Measurements from ENCODE around the gene ATPAF1.
"Not testable (repeated sequence)": the region's sequence is repeated elsewhere in the genome, so short reads cannot be mapped to it uniquely, and the experiment has no call there.

Gene ATPAF1

GRCh38 chr1:46681333-46682034, 13.3 kb upstream of the ATPAF1 start:
- DNase-seq (ENCODE audit: low spot score): no peak

DNA sequence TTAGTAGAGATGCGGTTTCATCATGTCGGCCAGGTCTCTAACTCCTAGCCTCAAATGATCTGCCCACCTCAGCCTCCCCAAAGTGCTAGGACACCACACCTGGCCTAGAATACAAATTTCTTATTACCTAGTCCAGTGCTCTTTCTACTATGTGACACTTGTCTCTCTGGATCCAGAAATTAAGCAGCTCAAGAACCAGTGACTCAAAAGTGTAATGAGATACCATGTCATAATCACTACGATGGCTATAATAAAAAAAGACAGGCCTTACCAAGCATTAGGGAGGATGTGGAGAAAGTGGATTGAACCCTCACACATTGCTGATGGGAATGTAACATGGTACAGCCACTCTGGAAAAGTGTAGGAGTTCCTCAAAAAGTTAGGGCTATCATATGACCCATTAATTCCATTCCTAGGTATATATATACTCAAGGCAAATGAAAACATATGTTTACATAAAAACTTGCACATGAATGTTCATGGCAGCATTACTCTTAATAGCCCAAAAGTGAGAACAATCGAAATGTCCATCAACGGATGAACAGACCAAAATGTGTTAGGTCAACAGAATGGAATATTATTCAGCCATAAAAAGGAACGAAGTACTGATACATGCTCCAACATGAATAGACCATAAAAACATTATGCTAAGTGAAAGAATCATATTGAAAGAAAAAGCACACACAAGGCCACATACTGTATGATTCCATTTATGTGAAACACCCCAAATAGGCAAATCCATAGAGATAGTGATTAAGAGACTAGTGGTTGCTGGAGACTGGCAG, 11.8 kb upstream of the ATPAF1 start:
- DNase-seq (ENCODE audit: low spot score): no peak

DNA sequence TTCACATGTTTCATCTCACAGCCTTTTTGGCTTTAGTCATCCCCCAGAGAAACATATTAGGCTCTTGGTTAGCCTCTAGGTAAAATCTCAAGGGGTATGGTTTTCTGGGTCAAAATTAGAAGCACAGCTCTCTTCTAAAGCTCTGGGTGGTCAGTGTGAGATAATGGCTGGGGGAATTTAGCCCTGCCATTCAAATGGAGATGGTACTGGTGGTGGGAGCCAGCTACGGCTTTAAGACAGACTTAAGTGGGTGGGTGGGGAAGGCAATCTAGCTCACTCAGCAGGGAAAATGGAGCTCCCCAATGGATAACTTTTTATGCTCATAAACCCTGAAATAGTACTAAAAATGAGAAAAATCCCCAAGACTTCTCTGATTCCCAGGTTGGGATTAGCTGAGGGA, 9.2 kb upstream of the ATPAF1 start:
- DNase-seq (ENCODE audit: low spot score): no peak

GRCh38 chr1:46676531-46676930, 8.4 kb upstream of the ATPAF1 start:
- no peak for DNase-seq (ENCODE audit: low spot score)

- no peak for DNase-seq (ENCODE audit: low spot score)
These were observed 7.6 kb upstream of the ATPAF1 start for GRCh38 chr1:46675549-46676314.

DNA sequence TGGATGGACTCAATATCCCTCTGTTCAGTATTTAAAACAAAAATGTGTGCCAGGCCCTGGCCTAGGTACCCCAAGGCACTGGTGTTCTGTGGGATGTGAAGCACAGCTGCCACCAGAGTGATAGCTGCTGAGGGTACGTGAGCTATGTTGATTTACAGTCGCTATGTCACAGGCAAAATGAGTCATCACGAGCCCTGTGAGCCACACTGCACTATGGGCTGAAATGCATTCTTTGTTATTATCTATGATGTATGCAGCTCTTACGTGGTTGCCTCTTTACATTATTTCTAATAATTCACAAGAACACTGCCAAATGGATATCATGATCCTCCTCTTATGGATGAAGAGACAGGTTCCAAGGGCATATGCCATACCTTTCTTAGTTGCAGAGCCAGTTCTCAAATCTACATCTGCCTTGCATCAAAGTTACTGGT, 5.6 kb upstream of the ATPAF1 start:
- DNase-seq (ENCODE audit: low spot score): no peak

DNA sequence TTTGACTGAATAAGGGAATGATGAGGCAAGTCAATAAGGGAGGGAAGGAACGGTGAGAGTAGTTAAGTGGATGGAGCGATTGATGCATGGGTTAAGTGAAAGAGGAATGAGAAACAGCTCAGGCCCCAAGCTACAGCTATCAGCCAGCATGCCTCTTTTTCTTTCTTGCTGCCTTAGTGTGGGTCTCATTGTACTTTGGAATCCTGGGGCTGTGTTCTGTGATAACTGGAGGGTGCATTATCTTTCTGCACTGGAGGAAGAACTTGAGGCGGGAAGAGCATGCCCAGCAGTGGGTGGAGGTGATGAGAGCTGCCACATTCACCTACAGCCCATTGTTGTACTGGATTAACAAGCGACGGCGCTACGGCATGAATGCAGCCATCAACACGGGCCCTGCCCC, 4.5 kb upstream of the ATPAF1 start:
- DNase-seq (ENCODE audit: low spot score): no peak

DNA sequence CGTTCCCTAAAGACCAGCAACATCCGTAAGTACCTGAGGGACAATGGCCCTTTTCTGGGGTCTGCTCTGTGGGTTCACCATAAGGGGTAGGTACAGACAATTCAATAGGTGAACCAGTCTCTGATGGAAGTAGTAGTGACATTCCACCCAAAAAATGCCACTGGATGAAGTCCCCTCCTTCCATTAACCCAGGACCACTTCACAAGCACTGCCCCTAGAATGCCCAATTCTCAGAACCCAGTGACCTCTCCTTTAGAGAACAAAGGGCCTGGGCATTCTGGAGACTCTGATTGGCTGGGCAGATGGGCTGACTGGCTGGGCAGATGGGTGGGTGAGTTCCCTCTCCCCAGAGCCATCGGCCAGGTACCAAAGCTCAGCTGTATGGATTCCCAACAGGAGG, 3.4 kb upstream of the ATPAF1 start, which contains the start of gene TEX38:
TEX38 (plus strand) TSS at position 301 of the 400 bp plus-strand sequence; CDS start at position 382, 81 bp downstream.
- no peak for DNase-seq (ENCODE audit: low spot score)

GRCh38 chr1:46670134-46670533, 2.0 kb upstream of the ATPAF1 start:
- no peak for DNase-seq (ENCODE audit: low spot score)

DNA sequence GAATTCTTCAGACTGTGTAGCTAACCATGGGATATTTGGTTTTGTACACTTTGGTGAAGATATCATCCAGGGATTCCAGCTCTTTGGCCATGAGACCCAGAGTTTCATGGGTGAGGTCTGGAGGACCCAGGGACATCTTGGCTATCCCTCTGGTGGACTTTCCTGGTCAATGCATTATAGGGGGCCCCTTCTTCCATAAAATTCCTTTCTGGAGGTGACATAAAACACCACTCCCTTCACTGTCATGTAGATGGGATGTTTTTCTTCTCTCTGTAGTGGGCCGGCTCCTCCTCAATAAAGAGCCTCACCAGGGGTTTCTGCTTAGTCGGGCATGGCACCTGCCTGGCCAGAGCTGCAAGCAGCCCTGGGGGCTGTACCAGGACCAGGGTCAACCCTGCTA, 2.2 kb downstream of the ATPAF1 start:
- no peak for DNase-seq (ENCODE audit: low spot score)

- not testable (repeated sequence) for DNase-seq (ENCODE audit: low spot score)
These were observed 5.2 kb downstream of the ATPAF1 start for GRCh38 chr1:46662919-46663318.

DNA sequence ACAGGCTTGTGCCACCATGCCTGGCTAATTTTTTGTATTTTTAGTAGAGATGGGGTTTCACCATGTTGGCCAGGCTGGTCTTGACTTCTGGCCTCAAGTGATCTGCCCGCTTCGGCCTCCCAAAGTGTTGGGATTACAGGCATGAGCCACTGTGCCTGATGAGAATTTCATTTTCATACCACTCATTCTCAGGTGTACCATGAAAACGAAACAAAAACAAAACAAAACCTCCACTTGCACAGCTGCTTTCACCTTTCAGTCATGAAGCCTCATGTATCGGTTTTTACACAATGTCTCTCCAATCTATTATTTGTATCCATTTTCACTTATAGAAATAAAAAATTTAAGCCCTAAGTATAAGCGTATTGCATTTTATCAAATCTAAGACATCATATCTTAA, 8.0 kb downstream of the ATPAF1 start:
- DNase-seq (ENCODE audit: low spot score): not testable (repeated sequence)

DNA sequence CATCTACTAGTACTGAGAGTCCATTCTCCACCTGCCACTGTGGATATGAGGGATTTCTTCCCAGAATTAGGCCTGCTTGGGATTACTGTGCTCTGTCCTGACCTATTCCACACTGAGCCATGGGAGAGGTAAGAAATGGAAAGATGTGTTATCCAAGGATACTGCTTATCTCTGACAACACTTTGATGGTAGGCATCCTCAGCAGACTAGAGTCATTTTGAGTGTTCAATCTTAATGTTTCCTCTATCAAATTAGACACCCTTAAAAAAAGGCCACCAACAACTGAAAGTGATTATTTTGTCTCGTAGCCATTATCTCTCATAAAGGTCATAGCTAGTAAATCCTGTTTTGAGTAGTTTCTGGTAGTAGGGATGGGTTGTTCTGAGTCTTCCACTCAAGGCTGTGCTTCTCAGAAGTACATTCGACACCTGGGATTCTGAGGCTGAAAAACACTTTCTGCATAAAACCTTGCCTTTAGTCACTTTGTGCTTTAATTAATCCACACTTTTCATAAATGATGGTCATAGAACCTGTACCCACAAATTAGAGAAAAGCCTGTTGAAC, 8.8 kb downstream of the ATPAF1 start:
- DNase-seq (ENCODE audit: low spot score): no peak

- DNase-seq (ENCODE audit: low spot score): no peak
These were observed 10.4 kb downstream of the ATPAF1 start for GRCh38 chr1:46657775-46658174.

GRCh38 chr1:46656643-46657042, 11.5 kb downstream of the ATPAF1 start:
- no peak for DNase-seq (ENCODE audit: low spot score)

- DNase-seq (ENCODE audit: low spot score): no peak
These were observed 12.3 kb downstream of the ATPAF1 start for GRCh38 chr1:46655848-46656247.

DNA sequence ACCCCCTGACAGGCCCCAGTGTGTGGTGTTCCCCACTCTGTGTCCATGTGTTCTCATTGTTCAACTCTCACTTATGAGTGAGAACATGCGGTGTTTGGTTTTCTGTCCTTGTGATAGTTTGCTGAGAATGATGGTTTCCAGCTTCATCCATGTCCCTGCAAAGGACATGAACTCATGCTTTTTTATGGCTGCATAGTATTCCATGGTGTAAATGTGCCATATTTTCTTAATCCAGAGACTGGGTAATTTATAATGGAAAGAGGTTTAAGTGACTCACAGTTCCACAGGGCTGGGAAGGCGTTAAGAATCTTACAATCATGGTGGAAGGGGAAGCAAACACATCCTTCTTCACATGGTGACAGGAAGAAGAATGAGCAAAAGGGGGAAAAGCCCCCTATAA, 13.5 kb downstream of the ATPAF1 start:
- not testable (repeated sequence) for DNase-seq (ENCODE audit: low spot score)

DNA sequence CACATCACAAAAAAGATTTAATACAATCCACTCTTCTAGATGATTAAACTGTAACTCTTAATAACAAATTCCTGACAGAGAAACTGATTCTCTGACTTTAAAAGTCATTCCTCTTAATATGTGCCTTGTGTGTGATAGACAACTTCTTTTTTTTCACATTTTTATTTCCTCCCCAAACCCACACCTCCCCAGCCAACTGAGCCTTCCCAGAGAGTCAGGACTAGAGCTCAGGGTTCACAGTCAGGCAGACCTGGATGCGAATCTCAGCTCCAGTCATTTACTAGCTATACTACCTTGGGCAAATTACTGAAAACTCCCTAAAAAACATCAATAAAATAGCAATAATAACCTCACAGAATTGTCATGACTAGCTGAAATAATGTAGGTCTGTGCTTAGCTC, 14.2 kb downstream of the ATPAF1 start:
- DNase-seq (ENCODE audit: low spot score): no peak

DNA sequence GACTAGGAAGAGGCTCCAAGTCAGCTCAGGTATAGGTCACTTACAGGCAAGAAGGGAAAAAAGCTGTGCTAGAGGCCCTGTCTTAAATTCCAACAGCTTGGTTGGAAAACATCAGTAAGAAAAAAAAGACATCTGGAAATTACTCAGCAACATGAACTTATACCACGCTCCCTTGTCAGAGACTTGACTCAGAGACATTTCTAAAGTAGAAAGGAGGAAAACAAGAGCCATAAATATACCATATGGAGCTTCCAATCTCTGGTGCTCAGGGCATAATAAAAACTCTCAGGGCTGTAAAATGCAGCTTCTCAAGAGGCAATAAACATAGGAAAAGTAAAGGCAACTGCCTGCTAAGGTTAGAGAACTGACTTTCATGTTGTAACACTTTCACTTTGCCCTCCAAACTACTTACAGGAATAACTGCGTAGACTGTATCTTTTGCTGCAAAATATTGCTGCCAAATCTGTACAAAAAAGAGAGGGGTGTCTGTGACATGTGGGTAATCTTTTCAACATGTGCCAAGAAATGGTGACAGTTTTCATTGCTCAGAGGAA, 14.7 kb downstream of the ATPAF1 start:
- no peak for DNase-seq (ENCODE audit: low spot score)

DNA sequence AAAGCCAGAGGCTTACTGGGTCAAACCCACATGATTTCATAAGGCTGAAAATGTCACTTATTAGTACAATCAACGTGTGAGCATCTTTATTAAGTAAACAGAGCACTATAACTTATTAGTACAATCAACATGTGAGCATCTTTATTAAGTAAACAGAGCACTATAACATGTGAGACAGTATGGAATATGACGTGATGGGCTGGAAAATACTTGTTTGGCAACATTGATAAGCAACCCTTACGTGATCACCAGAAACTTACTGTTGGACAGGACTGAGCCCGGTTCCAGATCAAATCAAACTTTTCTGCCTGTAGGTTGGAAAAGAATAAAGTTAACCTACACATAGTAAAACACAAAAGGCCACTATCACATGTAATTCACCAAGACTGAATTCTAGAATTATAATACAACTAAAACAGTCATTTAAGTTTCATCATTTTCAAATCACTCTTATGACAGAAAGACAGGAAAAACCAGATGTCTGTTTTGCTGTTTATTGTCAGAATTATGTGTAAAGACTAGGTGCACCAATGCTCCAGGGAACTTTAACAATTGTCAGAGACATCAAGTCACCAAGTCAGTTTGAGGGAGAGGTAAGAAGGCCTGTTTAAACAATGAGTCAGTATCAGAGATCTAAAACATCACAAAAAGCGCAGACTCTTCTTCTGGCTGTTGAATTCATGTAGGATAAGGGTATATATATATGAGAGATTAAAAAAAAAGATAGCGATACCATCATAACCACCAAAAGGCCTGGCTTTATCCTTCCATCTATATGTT, 15.7 kb downstream of the ATPAF1 start:
- DNase-seq (ENCODE audit: low spot score): no peak

GRCh38 chr1:46651152-46651551, 17.0 kb downstream of the ATPAF1 start:
- not testable (repeated sequence) for DNase-seq (ENCODE audit: low spot score)

Measured in SK-N-DZ (cell line).